Fibroblast of skin of left quadriceps (primary cell): ENCODE measurements around the gene AIMP2.
"Not testable (repeated sequence)": the region's sequence is repeated elsewhere in the genome, so short reads cannot be mapped to it uniquely, and the experiment has no call there.

Source experiments
- DNase-seq, 2 experiments: peaks; one replicate each; pipeline ENCODE4 v3.0.0-alpha.2; 2013; ENCODE audit warnings: low read depth in 2 of 2

Gene AIMP2

GRCh38 chr7:6008668-6009611 lies at the start of gene AIMP2, which contains the start of gene PMS2:
Gene AIMP2, plus strand, starts transcription at chr7:6009272. Its CDS starts 92 bp downstream, at chr7:6009364.
Gene PMS2, minus strand, starts transcription at chr7:6009049. Its CDS starts 30 bp downstream, at chr7:6009019.
- DNase-seq = peak; percentile 95

GRCh38 chr7:5963205-5963604 lies 45.9 kb upstream of the AIMP2 start:
- not testable (repeated sequence) for DNase-seq

- DNase-seq = not testable (repeated sequence)
These were observed 45.3 kb upstream of the AIMP2 start for GRCh38 chr7:5963810-5964209.

GRCh38 chr7:5970347-5970911 lies 38.6 kb upstream of the AIMP2 start, which contains the start of gene RSPH10B:
Gene RSPH10B, minus strand, starts transcription at chr7:5970689. Its CDS starts 3,573 bp downstream, at chr7:5967116.
- DNase-seq = not testable (repeated sequence)

- DNase-seq = not testable (repeated sequence)
These were observed 35.5 kb upstream of the AIMP2 start for GRCh38 chr7:5973580-5973979.

GRCh38 chr7:5979680-5980314 lies 29.3 kb upstream of the AIMP2 start:
- DNase-seq = not testable (repeated sequence)

GRCh38 chr7:5987061-5987460 lies 22.0 kb upstream of the AIMP2 start:
- not testable (repeated sequence) for DNase-seq

GRCh38 chr7:5997210-5997808 lies 11.8 kb upstream of the AIMP2 start:
- DNase-seq = peak; percentile 31 to 32

GRCh38 chr7:6007386-6007785 lies 1.7 kb upstream of the AIMP2 start:
- DNase-seq = no peak

- DNase-seq = not testable (repeated sequence)
These were observed 1.1 kb upstream of the AIMP2 start for GRCh38 chr7:6007835-6008590.

- not testable (repeated sequence) for DNase-seq
These were observed 1.3 kb downstream of the AIMP2 start for GRCh38 chr7:6010370-6010769.

- no peak for DNase-seq
These were observed 2.5 kb downstream of the AIMP2 start for GRCh38 chr7:6011541-6011940.

GRCh38 chr7:6012355-6013104 lies 3.5 kb downstream of the AIMP2 start:
- DNase-seq = no peak

GRCh38 chr7:6015917-6016652 lies 7.0 kb downstream of the AIMP2 start:
- DNase-seq = peak; percentile 87 to 89

GRCh38 chr7:6016653-6016966 lies 7.5 kb downstream of the AIMP2 start:
- no peak for DNase-seq

- DNase-seq = no peak
These were observed 11.6 kb downstream of the AIMP2 start for GRCh38 chr7:6020371-6021286.

- DNase-seq = no peak
These were observed 13.6 kb downstream of the AIMP2 start for GRCh38 chr7:6022707-6023106.

- DNase-seq = no peak
These were observed 14.9 kb downstream of the AIMP2 start for GRCh38 chr7:6023974-6024435.
